Medulla oblongata (tissue), 1 donor: ENCODE measurements around the gene CLIP1.
A peak's percentile ranks its signal among the peaks of the same experiment; 100 is the strongest.

Source experiments
- DNase-seq: peaks from one replicate; pipeline ENCODE4 v3.0.0-alpha.2; 2015; ENCODE audit errors: extremely low spot score

Gene CLIP1

GRCh38 chr12:122250047-122250446 lies 172.4 kb downstream of the CLIP1 start:
- DNase-seq, result no peak

GRCh38 chr12:122245553-122245952 lies 176.9 kb downstream of the CLIP1 start:
- no peak for DNase-seq

GRCh38 chr12:122244565-122245371 lies 177.7 kb downstream of the CLIP1 start:
- no peak for DNase-seq

GRCh38 chr12:122243965-122244364 lies 178.5 kb downstream of the CLIP1 start:
- DNase-seq, result no peak

- DNase-seq, result no peak
These were observed 183.6 kb downstream of the CLIP1 start for GRCh38 chr12:122238861-122239260.

- DNase-seq, result no peak
These were observed 186.7 kb downstream of the CLIP1 start for GRCh38 chr12:122235741-122236140.

GRCh38 chr12:122232691-122233090 lies 189.8 kb downstream of the CLIP1 start:
- no peak for DNase-seq

- DNase-seq, result no peak
These were observed 191.7 kb downstream of the CLIP1 start for GRCh38 chr12:122230798-122231197.

- no peak for DNase-seq
These were observed 194.4 kb downstream of the CLIP1 start for GRCh38 chr12:122228092-122228491.

GRCh38 chr12:122227341-122227740 lies 195.1 kb downstream of the CLIP1 start:
- no peak for DNase-seq

- no peak for DNase-seq
These were observed 195.9 kb downstream of the CLIP1 start for GRCh38 chr12:122226366-122227125.

GRCh38 chr12:122225683-122226365 lies 196.6 kb downstream of the CLIP1 start, which contains the start of gene DIABLO:
DIABLO (minus strand) TSS chr12:122226052; CDS start chr12:122226014, 38 bp downstream.
- DNase-seq, result peak; percentile 100
